RPMI8226 (cell line): ENCODE data around the gene PAK4.
"Not testable (repeated sequence)": the region's sequence is repeated elsewhere in the genome, so short reads cannot be mapped to it uniquely, and the experiment has no call there.

ENCODE experiments used
- DNase-seq: peaks from one replicate; pipeline ENCODE4 v3.0.0-alpha.2; 2015

Gene PAK4

DNA sequence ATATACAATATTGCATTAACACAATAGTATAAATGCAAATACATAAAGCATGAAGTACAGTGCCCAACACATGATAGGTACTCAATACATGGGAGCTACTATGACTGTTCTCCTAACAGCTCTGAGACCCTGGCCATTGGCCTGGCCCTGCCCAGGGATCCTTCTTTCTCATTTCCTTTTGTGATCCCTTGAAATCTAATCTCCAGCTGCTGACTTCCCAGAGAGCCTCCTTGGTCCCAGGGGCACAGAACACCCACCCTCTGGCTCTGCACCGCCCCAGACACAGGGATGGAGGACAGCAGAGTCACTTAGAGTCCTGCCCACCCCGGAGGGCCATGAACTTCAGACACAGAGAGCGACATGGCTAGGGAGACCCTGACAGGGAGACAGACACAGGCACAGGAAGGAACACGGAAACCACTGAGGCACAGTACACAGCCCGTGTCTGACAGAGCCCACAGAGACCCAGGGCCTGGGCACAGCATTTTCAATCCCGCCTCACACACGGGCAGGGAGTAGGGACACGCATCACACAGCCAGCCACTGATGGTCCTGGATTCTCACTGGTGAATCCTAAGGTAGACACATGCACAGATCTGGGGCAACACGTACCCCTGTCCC is 82.7 kb downstream of the PAK4 start:
- DNase-seq: no peak

DNA sequence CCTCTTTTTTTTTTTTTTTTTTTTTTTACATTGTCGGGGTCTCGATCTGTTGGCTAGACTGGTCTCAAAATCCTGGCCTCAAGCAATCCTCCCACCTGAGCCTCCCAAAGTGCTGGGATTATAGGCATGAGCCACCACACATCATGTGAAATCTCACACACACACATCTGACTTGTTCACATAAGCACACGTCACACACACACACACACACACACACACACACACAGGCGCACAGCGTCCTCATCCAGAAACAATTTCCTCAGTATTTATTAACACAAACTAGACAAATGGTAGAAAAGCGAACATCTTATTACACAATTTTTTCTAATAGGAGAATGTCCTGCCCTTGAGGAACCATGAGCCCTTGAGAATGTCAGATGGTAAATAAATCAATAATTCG is 83.6 kb downstream of the PAK4 start:
- no peak for DNase-seq

DNA sequence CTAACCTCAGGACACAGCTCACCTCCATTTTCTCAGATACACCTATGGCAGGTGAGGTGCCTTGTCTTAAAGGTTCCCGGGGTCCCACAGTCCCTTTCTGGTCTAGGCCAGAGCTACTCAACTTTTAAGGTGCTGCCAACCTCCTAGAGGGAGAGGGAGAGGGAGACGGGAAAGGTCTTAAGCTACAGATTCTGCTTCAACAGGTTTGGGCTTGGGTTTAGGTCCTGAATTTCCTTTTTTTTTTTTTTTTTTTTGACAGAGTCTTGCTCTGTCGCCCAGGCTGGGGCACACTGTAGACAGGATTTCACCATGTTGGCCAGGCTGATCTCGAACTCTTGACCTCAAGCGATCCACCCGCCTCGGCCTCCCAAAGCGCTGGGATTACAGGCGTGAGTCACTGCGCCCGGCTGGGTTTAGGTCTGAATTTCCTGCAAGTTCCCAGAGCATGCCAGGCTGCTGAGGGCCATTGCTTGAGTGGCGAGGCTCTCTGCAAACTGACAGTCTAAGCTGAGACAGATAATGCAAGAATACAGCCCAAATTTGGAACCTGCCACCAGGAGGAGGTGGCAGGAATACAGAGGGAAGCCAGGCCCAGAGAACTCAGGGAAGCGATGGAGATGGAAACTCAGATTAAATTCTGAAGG is 86.3 kb downstream of the PAK4 start:
- DNase-seq: no peak

DNA sequence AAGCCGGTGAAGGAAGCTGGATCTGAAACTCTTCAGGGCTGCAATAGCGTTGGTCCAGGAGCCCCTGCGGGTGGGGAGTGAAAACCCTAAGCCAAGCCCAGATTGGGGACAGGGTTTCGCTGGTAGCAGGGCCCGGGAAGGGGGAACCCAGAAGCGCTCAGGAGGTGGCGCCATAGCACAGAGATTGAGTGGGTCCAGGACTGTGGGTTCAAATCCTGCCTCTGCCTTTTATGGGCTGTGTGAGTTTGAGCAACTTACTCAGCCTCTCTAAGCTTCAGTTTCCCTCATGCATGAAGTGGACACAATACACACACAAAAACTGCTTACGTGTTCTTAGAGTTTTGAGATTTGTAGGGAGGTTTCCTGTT is 86.8 kb downstream of the PAK4 start:
- DNase-seq: peak; percentile 47

DNA sequence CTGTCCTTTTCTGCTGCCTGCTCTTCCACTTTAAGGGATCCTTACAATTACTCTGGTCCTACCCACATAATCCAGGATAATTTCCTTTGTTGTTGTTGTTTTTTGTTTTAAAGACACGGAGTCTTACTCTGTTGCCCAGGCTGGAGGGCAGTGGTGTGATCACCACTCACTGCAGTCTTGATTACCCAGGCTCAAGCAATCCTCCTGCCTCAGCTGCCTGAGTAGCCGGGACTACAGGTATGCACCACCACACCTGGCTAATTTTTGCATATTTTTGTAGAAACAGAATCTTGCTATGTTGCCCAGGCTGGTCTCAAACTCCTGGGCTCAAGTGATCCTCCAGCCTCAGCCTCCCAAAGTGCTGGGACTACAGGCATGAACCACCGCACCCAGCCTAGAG is 89.7 kb downstream of the PAK4 start:
- not testable (repeated sequence) for DNase-seq

DNA sequence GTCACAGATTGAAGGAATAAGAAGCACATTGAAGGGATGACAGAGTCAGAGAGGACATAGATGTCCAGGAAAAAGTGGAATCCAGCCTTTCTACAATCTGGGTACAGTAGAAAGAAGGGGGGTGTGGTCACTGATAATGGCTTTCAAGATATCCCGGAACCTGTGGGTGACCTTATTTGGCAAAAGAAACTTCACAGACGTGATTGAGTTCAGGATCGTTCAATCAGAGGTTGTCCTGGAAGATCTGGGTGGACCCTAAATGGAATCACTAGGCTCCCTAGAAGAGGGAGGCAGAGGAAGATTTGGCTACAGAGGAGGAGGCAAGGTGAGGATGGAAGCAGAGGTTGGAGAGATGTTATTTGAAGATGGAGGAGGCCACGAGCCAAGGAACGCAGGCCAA is 91.5 kb downstream of the PAK4 start:
- DNase-seq: no peak

DNA sequence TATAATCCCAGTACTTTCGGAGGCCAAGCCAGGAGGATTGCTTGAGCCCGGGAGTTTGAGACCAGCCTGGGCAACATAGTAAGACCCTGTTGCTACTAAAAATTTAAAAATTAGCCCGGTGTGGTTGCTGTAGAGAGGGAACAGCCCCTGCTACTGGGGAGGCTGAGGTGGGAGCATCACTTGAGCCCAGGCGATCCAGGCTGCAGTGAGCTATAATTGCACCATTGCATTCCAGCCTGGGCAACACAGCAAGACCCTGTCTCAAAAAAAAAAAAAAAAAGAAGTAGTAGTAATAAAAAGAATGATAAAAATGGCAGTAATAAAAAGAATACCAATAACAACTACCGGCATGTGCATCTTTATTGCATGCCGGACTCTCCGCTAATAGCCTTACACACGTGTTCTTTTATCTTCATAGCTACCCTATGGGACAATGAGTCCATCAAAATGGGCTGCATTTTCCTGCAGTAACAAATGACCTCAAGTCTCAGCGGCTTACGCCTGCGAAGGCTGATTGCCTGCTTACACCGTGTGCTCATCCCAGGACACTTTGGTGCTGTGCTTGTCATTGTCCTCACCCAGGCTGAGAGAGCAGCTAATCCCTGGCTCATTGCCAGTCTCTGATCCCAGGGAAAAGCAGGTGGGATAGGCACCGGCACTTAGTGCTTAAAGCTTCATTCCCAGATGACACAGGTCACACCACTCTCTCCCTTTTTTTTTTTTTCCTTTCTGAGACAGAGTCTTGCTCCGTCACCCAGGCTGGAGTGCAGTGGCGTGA is 92.8 kb downstream of the PAK4 start:
- no peak for DNase-seq

DNA sequence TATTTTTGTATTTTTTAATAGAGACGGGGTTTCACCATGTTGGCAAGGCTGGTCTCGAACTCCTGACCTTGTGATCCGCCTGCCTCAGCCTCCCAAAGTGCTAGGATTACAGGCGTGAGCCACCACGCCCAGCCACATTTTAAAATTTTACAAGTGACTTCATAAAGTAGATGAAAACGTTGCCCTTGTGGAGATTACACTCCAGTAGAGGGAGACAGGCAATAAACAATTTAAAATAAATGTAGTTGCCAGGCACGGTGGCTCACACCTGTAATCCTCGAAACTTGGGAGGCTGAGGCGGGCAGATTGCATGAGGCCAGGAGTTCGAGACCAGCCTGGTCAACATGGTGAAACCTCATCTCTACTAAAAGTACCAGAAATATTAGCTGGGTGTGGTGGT is 93.5 kb downstream of the PAK4 start:
- DNase-seq: not testable (repeated sequence)

DNA sequence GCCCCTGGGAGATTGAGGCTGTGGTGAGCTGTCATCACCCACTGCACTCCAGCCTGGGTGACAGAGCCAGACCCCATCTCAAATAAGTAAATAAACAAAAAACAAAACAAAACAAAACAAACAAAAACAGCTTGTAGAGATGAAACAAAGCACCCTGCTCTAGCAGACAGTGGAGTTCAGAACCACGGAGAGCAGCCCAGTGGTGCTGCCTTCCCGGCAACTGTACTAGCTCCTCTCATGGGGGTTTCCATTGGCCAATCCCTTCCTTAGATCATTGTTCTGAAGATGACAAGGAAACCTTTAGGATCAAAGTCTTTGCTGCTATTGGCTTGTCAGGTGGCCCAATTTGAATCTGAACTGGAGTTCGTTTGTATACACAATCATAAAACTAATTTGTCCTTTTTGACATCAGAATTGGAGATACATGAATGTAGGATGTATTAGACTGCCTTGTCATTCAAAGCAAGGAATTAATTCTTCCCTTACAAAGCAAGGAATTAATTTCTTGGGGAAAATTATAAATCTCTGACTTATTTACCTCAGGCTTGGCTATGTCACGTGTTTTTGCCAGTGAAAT is 98.2 kb downstream of the PAK4 start:
- no peak for DNase-seq

DNA sequence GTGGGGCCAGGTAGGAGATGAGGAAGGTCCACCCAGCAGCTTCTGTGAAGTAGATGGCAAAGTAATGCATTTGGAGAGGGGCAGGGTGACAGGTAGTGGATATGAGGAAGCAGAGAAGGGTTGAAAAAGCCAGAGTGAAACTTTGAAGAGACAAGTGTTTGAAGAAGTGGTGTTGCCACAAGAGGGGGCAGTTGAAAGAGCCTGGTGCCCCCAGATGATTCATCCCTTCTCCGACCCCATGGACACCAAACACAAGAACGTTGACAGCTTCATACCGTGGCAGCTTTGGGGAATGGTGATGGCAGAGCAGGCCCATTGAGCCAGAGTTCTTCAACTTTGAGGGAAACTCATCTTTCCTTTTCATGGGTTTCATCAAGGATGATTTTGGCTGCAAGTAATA is 99.3 kb downstream of the PAK4 start:
- no peak for DNase-seq
